PC-9 (cell line): ENCODE data around the gene ISL2.

ENCODE experiments used
- CTCF ChIP-seq: fragments of 200-600 bp; sonication (generic); conservative IDR thresholded peaks from 2 replicates; pipeline ENCODE4 v1.6.1; 2017; ENCODE audit warnings: mixed run types, antibody characterized with exemption, mild to moderate bottlenecking, moderate library complexity
- EZH2 ChIP-seq: fragments of 200-600 bp; sonication (generic); IDR thresholded peaks from 2 replicates; pipeline ENCODE4 v1.8.0; 2017; ENCODE audit warnings: antibody characterized with exemption, low read depth

GRCh38 chr15:76310475-76311099 is 26.0 kb upstream of the ISL2 start:
- TF ChIP-seq CTCF (no peak), EZH2 (no peak)
